Lung (tissue), 12 donors: ENCODE measurements around the gene HIGD2A. TPM values are rescaled to one million over a fixed set of nuclear protein-coding genes. Genes with fewer than 3 reads are reported as not detected.

Experiments used
- ATAC-seq: fragments of 200-7000 bp; cut with Tn5 transposase; one replicate; pipeline ENCODE4 v1.9.1; 2020; ENCODE audit warnings: moderate number of reproducible peaks; ENCODE audit not compliant: insufficient read depth, low FRiP score
- DNase-seq, 3 donors: peaks; one replicate each; pipeline ENCODE4 v3.0.0-alpha.2; 2013 to 2017
- H3K27ac ChIP-seq, 2 donors: one replicate each; pipeline ENCODE4 v1.5.1; 2013; ENCODE audit warnings: mild to moderate bottlenecking in 2 of 2, moderate library complexity in 2 of 2, control low read depth in 1 of 2, inconsistent platforms in 1 of 2, low read depth in 1 of 2, low read length in 1 of 2
- H3K27me3 ChIP-seq, 3 donors: one replicate each; pipeline ENCODE4 v1.5.1; 2013; ENCODE audit warnings: low read length in 2 of 3; ENCODE audit not compliant: control insufficient read depth in 3 of 3, insufficient read depth in 3 of 3
- H3K36me3 ChIP-seq, 4 donors: one replicate each; pipeline ENCODE4 v1.5.1; 2013; ENCODE audit warnings: low read length in 4 of 4, mild to moderate bottlenecking in 1 of 4, moderate library complexity in 1 of 4; ENCODE audit not compliant: control insufficient read depth in 4 of 4, insufficient read depth in 4 of 4
- H3K4me1 ChIP-seq, 5 donors: one replicate each; pipeline ENCODE4 v1.5.1; 2013; ENCODE audit warnings: low read length in 5 of 5, mild to moderate bottlenecking in 2 of 5, moderate library complexity in 1 of 5; ENCODE audit not compliant: control insufficient read depth in 5 of 5, insufficient read depth in 5 of 5
- H3K4me3 ChIP-seq: one replicate; pipeline ENCODE4 v1.5.1; 2013; ENCODE audit warnings: mild to moderate bottlenecking, control low read depth, moderate library complexity
- H3K9ac ChIP-seq, 2 donors: one replicate each; pipeline ENCODE4 v1.5.1; 2013; ENCODE audit warnings: low read length in 2 of 2, control low read depth in 1 of 2; ENCODE audit not compliant: insufficient read depth in 1 of 2
- H3K9me3 ChIP-seq, 4 donors: one replicate each; pipeline ENCODE4 v1.5.1; 2013; ENCODE audit warnings: low read length in 3 of 4, mild to moderate bottlenecking in 1 of 4, moderate library complexity in 1 of 4; ENCODE audit not compliant: control insufficient read depth in 4 of 4, insufficient read depth in 3 of 4
- WGBS, 2 donors: extraction: QIAGEN DNeasy Blood & Tissue Kit; methylation state at CpG; one replicate each; pipeline ENCODE4 v1.1.7; 2013; 5-methylcytosine and 5-hydroxymethylcytosine counted together
- polyA plus RNA-seq, 2 donors: library from polyadenylated mRNA; stranded (reverse); fragments of 200-250 nt; gene quantifications; one replicate each; pipeline ENCODE4 v1.2.1, GENCODE V29; 2013
- total RNA-seq, 2 donors: library from RNA; depleted of rRNA in 1 of 2; stranded (reverse); fragments of >200 nt in 1 of 2; gene quantifications; one replicate each; pipeline ENCODE4 v1.2.1, GENCODE V29; 2014 to 2021
- TF ChIP-seq, protein P1 (sequence below): IDR thresholded peaks from 2 replicates; pipeline ENCODE4 v1.5.1; 2012; ENCODE audit warnings: mild to moderate bottlenecking; ENCODE audit errors: control extremely low read depth, extremely low read depth
- donor health status: control.
- donor health status: control.
- donor health status: Bipolar disorder and iron deficiency.
- donor health status: healthy.
- donor health status: DM: yes; HTN: yes; CAD: no.

HIGD2A gene
- total and polyA plus RNA-seq, 4 donors, result 71.2 to 190 (median 108) TPM

DNA sequence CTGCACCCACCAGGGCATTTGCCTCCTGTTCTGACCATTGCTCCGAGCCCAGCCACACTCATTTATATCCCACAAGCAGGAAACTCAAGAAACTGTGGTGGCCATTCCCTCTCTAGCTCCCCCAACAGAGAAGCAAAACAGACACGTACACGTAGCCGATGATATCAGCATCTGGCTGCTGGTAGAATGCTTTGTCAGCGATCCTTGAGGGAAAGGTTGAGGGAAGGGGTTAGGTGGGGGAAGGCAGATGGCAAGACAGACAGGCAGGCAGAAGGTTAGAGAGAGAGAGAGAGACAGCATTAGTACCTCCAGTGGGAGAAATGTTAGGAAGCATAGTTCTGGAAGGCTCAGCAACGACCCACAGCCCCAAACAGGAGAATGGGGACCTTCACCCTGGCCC, 7.8 kb downstream of the HIGD2A start:
- Histone ChIP-seq H3K27ac (no peak overlapping the region), H3K9ac (no peak overlapping the region), H3K36me3 (peaks cover 4 to 46% (median 9%) of the 10 kb centered on the region in 4 donors), H3K9me3 (no peaks in the 10 kb centered on the region), H3K27me3 (no peaks in the 10 kb centered on the region), H3K4me1 (peaks cover 0 to 19% (median 0%) of the 10 kb centered on the region in 5 donors), H3K4me3 (no peak overlapping the region)
- TF ChIP-seq, protein P1, sequence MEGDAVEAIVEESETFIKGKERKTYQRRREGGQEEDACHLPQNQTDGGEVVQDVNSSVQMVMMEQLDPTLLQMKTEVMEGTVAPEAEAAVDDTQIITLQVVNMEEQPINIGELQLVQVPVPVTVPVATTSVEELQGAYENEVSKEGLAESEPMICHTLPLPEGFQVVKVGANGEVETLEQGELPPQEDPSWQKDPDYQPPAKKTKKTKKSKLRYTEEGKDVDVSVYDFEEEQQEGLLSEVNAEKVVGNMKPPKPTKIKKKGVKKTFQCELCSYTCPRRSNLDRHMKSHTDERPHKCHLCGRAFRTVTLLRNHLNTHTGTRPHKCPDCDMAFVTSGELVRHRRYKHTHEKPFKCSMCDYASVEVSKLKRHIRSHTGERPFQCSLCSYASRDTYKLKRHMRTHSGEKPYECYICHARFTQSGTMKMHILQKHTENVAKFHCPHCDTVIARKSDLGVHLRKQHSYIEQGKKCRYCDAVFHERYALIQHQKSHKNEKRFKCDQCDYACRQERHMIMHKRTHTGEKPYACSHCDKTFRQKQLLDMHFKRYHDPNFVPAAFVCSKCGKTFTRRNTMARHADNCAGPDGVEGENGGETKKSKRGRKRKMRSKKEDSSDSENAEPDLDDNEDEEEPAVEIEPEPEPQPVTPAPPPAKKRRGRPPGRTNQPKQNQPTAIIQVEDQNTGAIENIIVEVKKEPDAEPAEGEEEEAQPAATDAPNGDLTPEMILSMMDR, result no peak
- 83 to 84% methylated on average over 6 of the region's 6 CpGs for WGBS, 2 donors
- peak in 2 of 3 donors; percentile 51 to 55 for DNase-seq
- ATAC-seq, result no peak

DNA sequence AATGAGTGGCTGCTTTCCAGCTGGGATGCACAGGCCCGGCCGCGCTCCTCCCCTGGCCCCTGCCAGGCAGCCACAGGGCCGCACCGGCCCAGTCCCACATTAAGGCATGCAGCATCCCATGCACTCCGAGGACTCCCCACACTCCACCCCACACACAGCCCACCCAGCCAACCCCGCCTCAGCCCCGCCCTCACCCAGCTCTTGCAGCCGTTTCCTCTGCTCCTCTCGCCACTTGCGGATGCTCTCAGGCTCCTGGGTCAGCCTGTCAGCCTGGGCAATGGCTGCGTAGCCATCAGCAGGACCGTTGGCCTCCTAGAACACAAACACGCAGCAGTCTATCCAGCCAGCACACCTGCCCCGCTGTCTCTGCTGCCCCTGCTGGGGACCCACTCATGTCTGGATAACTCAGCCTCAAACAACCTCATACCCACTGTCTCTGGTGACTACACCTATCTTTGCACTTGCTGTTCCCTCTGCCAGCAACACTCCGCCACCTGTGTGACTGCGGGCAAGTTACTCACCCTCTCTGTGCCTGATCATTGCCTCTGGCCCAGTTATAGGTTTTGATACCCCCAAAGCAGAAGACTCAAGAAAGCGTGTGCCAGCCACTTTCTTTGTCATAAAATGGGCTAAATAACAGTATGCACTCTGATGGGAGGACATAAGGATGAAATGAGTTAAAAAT, 9.3 kb downstream of the HIGD2A start:
- Histone ChIP-seq H3K9ac (no peak overlapping the region), H3K9me3 (no peaks in the 10 kb centered on the region), H3K27ac (no peak overlapping the region), H3K4me3 (no peak overlapping the region), H3K27me3 (no peaks in the 10 kb centered on the region), H3K36me3 (peaks cover 0 to 35% (median 4%) of the 10 kb centered on the region in 4 donors), H3K4me1 (peaks cover 0 to 19% (median 0%) of the 10 kb centered on the region in 5 donors)
- DNase-seq (no peak), ATAC-seq (no peak)
- TF ChIP-seq, protein P1, result no peak
- WGBS, 2 donors, result 94 to 95% methylated on average over 18 of the region's 18 CpGs

DNA sequence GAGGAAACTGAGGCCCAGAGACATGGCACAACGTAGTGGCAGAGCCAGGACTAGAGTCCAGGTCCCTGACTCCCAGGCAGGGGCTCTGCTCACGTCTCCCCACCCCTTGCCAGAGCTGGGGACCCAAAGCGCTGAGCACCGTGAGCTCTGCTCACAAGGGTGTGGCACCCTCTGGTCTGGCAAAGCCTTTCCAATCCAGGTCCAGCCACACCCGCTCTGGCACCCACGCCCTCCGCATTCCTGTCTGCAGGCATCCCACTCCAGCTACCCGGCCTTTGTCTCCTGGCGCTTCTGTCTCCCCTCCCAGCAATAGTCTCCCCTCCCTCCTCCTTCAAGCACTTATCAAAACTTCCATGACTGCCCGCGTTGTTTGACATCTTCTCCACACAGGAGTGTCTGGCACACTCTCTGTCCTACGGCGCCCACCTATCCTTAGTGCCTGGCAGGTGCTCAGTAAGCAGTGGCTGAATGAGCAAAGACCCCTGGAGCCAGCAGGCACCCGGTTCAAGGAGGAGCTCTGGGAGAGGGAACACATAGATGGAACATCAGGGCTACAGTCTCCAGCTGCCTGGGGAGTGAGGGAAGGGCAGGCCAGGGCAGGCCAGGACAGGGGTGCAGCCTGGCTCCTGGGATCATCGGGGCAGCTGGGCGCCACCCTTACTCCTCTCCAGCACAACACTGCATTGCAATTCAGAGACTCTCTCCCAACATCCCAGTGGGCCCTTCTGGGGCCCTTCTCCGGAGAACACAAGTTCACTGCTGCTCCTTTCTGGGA, 12.0 kb downstream of the HIGD2A start:
- Histone ChIP-seq H3K9me3 (no peaks in the 10 kb centered on the region), H3K4me3 (no peak overlapping the region), H3K9ac (no peak overlapping the region), H3K27ac (no peak overlapping the region), H3K27me3 (no peaks in the 10 kb centered on the region), H3K4me1 (peaks cover 0 to 10% (median 0%) of the 10 kb centered on the region in 5 donors), H3K36me3 (peaks cover 0 to 22% (median 3%) of the 10 kb centered on the region in 4 donors)
- DNase-seq (no peak), ATAC-seq (no peak)
- WGBS, 2 donors, result 71 to 85% methylated on average over 17 of the region's 17 CpGs
- TF ChIP-seq, protein P1, result no peak
